LHCN-M2 (cell line): Measurements from ENCODE around the gene TRAPPC2L. TPM values are rescaled to one million over a fixed set of nuclear protein-coding genes. Genes with fewer than 3 reads are reported as not detected.

Experiments used
- DNase-seq: peaks from one replicate; pipeline ENCODE4 v3.0.0-alpha.2; 2012; ENCODE audit warnings: low read depth
- polyA plus RNA-seq: library from polyadenylated mRNA; unstranded; fragments of >200 nt; gene quantifications from one replicate; pipeline ENCODE4 v1.2.1, GENCODE V29; 2012; ENCODE audit warnings: missing spikeins
- total RNA-seq: library from RNA; depleted of rRNA; stranded (reverse); fragments of >200 nt; gene quantifications from 2 replicates; pipeline ENCODE4 v1.2.3, GENCODE V29; 2014; rRNA removed

TRAPPC2L gene
- 31.1 and 49.6 TPM in 2 replicates for total RNA-seq
- polyA plus RNA-seq = 283 TPM

- DNase-seq = peak; percentile 90
Measured at GRCh38 chr16:88856828-88857727, at the start of gene TRAPPC2L, which contains the start of gene GALNS. TSS of gene TRAPPC2L (plus strand) at chr16:88857127. CDS start at chr16:88857151, 24 bp downstream. TSS of gene GALNS (minus strand) at chr16:88856947. CDS start at chr16:88856877, 70 bp downstream.

- no peak for DNase-seq
Measured at GRCh38 chr16:88807142-88807625, 49.7 kb upstream of the TRAPPC2L start.

- no peak for DNase-seq
Measured at GRCh38 chr16:88807626-88808453, 49.1 kb upstream of the TRAPPC2L start.

- no peak for DNase-seq
Measured at GRCh38 chr16:88809068-88809675, 47.8 kb upstream of the TRAPPC2L start.

- no peak for DNase-seq
Measured at GRCh38 chr16:88809676-88810165, 47.2 kb upstream of the TRAPPC2L start.

- DNase-seq = no peak
Measured at GRCh38 chr16:88810166-88810911, 46.6 kb upstream of the TRAPPC2L start.

- DNase-seq = peak; percentile 88
Measured at GRCh38 chr16:88810912-88811768, 45.8 kb upstream of the TRAPPC2L start.

- DNase-seq = peak; percentile 91
Measured at GRCh38 chr16:88811769-88812512, 45.0 kb upstream of the TRAPPC2L start, which contains the start of gene APRT. TSS of gene APRT (minus strand) at chr16:88811928. CDS start at chr16:88811899, 29 bp downstream.

- peak; percentile 41 for DNase-seq
Measured at GRCh38 chr16:88812513-88813268, 44.2 kb upstream of the TRAPPC2L start.

GRCh38 chr16:88813269-88814143, 43.4 kb upstream of the TRAPPC2L start:
- no peak for DNase-seq

GRCh38 chr16:88814144-88814502, 42.8 kb upstream of the TRAPPC2L start:
- DNase-seq = no peak

GRCh38 chr16:88815227-88815626, 41.7 kb upstream of the TRAPPC2L start:
- DNase-seq = no peak

- DNase-seq = no peak
Measured at GRCh38 chr16:88815901-88816589, 40.9 kb upstream of the TRAPPC2L start.

GRCh38 chr16:88816736-88817535, 40.0 kb upstream of the TRAPPC2L start:
- DNase-seq = no peak

- no peak for DNase-seq
Measured at GRCh38 chr16:88817785-88818574, 38.9 kb upstream of the TRAPPC2L start.
